ENCODE data around the gene PDE4B.

DNA sequence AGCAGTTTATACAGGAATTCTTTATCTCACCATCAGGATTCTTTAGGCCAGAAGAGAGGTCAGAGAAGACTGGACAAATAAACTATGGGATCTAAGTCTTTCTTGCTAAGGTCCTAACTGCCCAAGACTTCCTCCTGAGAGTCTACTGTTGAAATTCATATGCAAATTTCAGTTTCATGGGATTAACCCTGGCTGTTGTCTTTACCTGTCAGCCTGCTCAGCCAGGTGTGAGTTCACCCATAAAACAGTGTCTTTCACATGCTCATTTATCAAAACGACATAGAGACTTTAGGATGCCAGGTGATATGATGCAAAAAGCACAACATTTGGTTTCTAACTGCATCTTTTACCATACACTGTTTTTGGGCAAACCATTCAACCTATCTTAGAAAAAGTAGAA is 211.0 kb downstream of the PDE4B start:
- TF ChIP-seq, protein P1, sequence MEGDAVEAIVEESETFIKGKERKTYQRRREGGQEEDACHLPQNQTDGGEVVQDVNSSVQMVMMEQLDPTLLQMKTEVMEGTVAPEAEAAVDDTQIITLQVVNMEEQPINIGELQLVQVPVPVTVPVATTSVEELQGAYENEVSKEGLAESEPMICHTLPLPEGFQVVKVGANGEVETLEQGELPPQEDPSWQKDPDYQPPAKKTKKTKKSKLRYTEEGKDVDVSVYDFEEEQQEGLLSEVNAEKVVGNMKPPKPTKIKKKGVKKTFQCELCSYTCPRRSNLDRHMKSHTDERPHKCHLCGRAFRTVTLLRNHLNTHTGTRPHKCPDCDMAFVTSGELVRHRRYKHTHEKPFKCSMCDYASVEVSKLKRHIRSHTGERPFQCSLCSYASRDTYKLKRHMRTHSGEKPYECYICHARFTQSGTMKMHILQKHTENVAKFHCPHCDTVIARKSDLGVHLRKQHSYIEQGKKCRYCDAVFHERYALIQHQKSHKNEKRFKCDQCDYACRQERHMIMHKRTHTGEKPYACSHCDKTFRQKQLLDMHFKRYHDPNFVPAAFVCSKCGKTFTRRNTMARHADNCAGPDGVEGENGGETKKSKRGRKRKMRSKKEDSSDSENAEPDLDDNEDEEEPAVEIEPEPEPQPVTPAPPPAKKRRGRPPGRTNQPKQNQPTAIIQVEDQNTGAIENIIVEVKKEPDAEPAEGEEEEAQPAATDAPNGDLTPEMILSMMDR (conservative IDR thresholded peaks at IDR 0.05; ENCODE audit: low read length): no peak
- TF ChIP-seq EZH2phosphoT487 (IDR thresholded peaks at IDR 0.05; ENCODE audit: borderline replicate concordance): no peak

All from Loucy (cell line).